Measurements from ENCODE around the gene PDE6C.

- no peak for TF ChIP-seq CTCF (IDR thresholded peaks at IDR 0.05; ENCODE audit: insufficient read depth, low read depth, low read length)
- no peak for TF ChIP-seq EZH2 (IDR thresholded peaks at IDR 0.05; ENCODE audit: insufficient read depth, low read length)
These were observed 59.8 kb downstream of the PDE6C start for GRCh38 chr10:93672022-93672678.
